Measurements from ENCODE around the gene AMPD1.

AMPD1 gene

GRCh38 chr1:114696810-114697209, 1.5 kb upstream of the AMPD1 start:
- no peak for DNase-seq

- DNase-seq, result no peak
Observed at GRCh38 chr1:114694540-114695310, 621 bp downstream of the AMPD1 start.

GRCh38 chr1:114692947-114693346, 2.4 kb downstream of the AMPD1 start:
- no peak for DNase-seq

GRCh38 chr1:114691061-114691460, 4.3 kb downstream of the AMPD1 start:
- no peak for DNase-seq

- DNase-seq, result no peak
Observed at GRCh38 chr1:114690148-114690547, 5.2 kb downstream of the AMPD1 start.

- no peak for DNase-seq
Observed at GRCh38 chr1:114688526-114688925, 6.8 kb downstream of the AMPD1 start.

GRCh38 chr1:114685851-114686250, 9.5 kb downstream of the AMPD1 start:
- no peak for DNase-seq

- DNase-seq, result no peak
Observed at GRCh38 chr1:114677691-114678090, 17.7 kb downstream of the AMPD1 start.

GRCh38 chr1:114676115-114676514, 19.2 kb downstream of the AMPD1 start:
- DNase-seq, result no peak

GRCh38 chr1:114671939-114672275, 23.4 kb downstream of the AMPD1 start:
- DNase-seq, result no peak

- DNase-seq, result peak; percentile 8
Observed at GRCh38 chr1:114671011-114671938, 24.1 kb downstream of the AMPD1 start.

GRCh38 chr1:114670083-114671010, 25.0 kb downstream of the AMPD1 start:
- DNase-seq, result peak; percentile 89

GRCh38 chr1:114669562-114670082, 25.7 kb downstream of the AMPD1 start, which contains the start of gene DENND2C:
Gene DENND2C, minus strand, starts transcription at chr1:114670049. Its CDS starts 44,065 bp downstream, at chr1:114625984.
- DNase-seq, result no peak

GRCh38 chr1:114668784-114669561, 26.4 kb downstream of the AMPD1 start:
- DNase-seq, result peak; percentile 15

- DNase-seq, result no peak
Observed at GRCh38 chr1:114668373-114668772, 27.0 kb downstream of the AMPD1 start.

GRCh38 chr1:114666954-114667353, 28.4 kb downstream of the AMPD1 start:
- DNase-seq, result no peak

- DNase-seq, result no peak
Observed at GRCh38 chr1:114660238-114660637, 35.1 kb downstream of the AMPD1 start.

- no peak for DNase-seq
Observed at GRCh38 chr1:114651893-114652292, 43.5 kb downstream of the AMPD1 start.

- DNase-seq, result peak; percentile 26
Observed at GRCh38 chr1:114648503-114648902, 46.8 kb downstream of the AMPD1 start.

- no peak for DNase-seq
Observed at GRCh38 chr1:114641377-114641776, 54.0 kb downstream of the AMPD1 start.

GRCh38 chr1:114638910-114639309, 56.4 kb downstream of the AMPD1 start:
- DNase-seq, result no peak

GRCh38 chr1:114632427-114632826, 62.9 kb downstream of the AMPD1 start:
- no peak for DNase-seq

Data from NCI-H82 (cell line).